ENCODE data around the gene STK24. TPM values are rescaled to one million over a fixed set of nuclear protein-coding genes. Genes with fewer than 3 reads are reported as not detected.

Gene STK24
- total and polyA plus RNA-seq, 2 of the 4 experiments (the other 2 are of a cell fraction) = 29.2 to 43.4 TPM

GRCh38 chr13:98534821-98535220, 42.1 kb downstream of the STK24 start:
- POLR2A ChIA-PET (ENCODE audit: unreplicated experiment) = no interaction called here
- dilution Hi-C loops (cut with HindIII; ENCODE audit: low sequenced_read_pairs, unreplicated experiment) = no loop called here

More at GRCh38 chr13:98534821-98535220, 42.1 kb downstream of the STK24 start:
- no peak overlapping the region for H2AK9ac ChIP-seq (replicated peaks; ENCODE audit: low read depth, low read length, poor library complexity)
- in situ Hi-C loops (cut with MboI; ENCODE audit: low sequenced_read_pairs) (no loop called here), intact Hi-C loops (cut with micrococcal nuclease) (no loop called here)
- no peak overlapping the region for H2BK120ac ChIP-seq (ENCODE audit: low read depth, low read length)
- H2BK20ac ChIP-seq (ENCODE audit: low read depth, low read length) = no peak overlapping the region
- H2BK5ac ChIP-seq (ENCODE audit: low read depth, low read length, poor library complexity, severe bottlenecking) = no peak overlapping the region
- no peak overlapping the region for H3K9ac ChIP-seq (ENCODE audit: low read depth, low read length)
- H3K23ac ChIP-seq (ENCODE audit: low read depth, low read length) = no peak overlapping the region
- TF ChIP-seq MXI1 (IDR thresholded peaks at IDR 0.05; ENCODE audit: borderline replicate concordance, low read depth, low read length) (no peak), ELK1 (IDR thresholded peaks at IDR 0.05; ENCODE audit: borderline replicate concordance, low read depth, low read length) (no peak), BHLHE40 (IDR thresholded peaks at IDR 0.05; ENCODE audit: low read depth, low read length) (no peak), POLR2A (IDR thresholded peaks at IDR 0.05; ENCODE audit: low read depth, low read length) (no peak), MAZ (IDR thresholded peaks at IDR 0.05; ENCODE audit: borderline replicate concordance, low read depth, low read length) (no peak), MAFK (IDR thresholded peaks at IDR 0.05; ENCODE audit: low read depth, low read length) (no peak), RFX5 (IDR thresholded peaks at IDR 0.05; ENCODE audit: low read depth, low read length) (no peak), RAD21 (IDR thresholded peaks at IDR 0.05; ENCODE audit: low read length) (no peak), USF2 (IDR thresholded peaks at IDR 0.05; ENCODE audit: low read depth, low read length) (no peak)
- ATAC-seq (ENCODE audit: low read depth) = no peak
- H3K4me1 ChIP-seq (ENCODE audit: control insufficient read depth, insufficient read depth, low read length) = peaks cover 5% of the 10 kb centered on the region
- H3K14ac ChIP-seq (replicated peaks; ENCODE audit: low read depth, low read length) = no peak overlapping the region
- H3K27ac ChIP-seq (ENCODE audit: insufficient read depth, low read length) = no peak overlapping the region
- H2AK5ac ChIP-seq (ENCODE audit: low read depth, low read length) = no peak overlapping the region
- 80% methylated on average over 1 of the region's 7 CpGs; no CpG with 5 or more reads in 1 of the 2 experiments for WGBS, 2 experiments (ENCODE audit: extremely low coverage in 2 of 2, insufficient read length in 1 of 2)
- H2AFZ ChIP-seq (replicated peaks; ENCODE audit: low read length, poor library complexity) = no peak overlapping the region
- no peak overlapping the region for H4K5ac ChIP-seq (ENCODE audit: low read depth, low read length)
- H3K9me1 ChIP-seq (ENCODE audit: insufficient read depth, low read length) = peaks cover 34% of the 10 kb centered on the region
- peaks cover 28 to 94% of the 10 kb centered on the region in 2 experiments for H3K79me1 ChIP-seq (ENCODE audit: low read depth in 1 of 2, low read length in 2 of 2)
- DNase-seq = no peak
- H4K20me1 ChIP-seq (ENCODE audit: insufficient read depth, low read length) = peaks cover 94% of the 10 kb centered on the region
- H3K27me3 ChIP-seq (ENCODE audit: control insufficient read depth, insufficient read depth, low read length) = no peaks in the 10 kb centered on the region
- H3K4me2 ChIP-seq (ENCODE audit: low read depth, low read length) = no peak overlapping the region
- H3K36me3 ChIP-seq (ENCODE audit: control insufficient read depth, insufficient read depth, low read length) = peaks cover 2% of the 10 kb centered on the region; the same call in 1 of the 2 replicates
- H3K4me3 ChIP-seq (ENCODE audit: insufficient read depth, low read depth, low read length) = no peak overlapping the region
- CTCF ChIA-PET = no interaction called here
- no peak overlapping the region for H3K4ac ChIP-seq (ENCODE audit: low read depth, low read length)
- no peak overlapping the region for H2BK15ac ChIP-seq (ENCODE audit: low read depth, low read length)
- no peak overlapping the region for H4K91ac ChIP-seq (ENCODE audit: insufficient read depth, low read depth, low read length)
- no peak overlapping the region for H3K56ac ChIP-seq (ENCODE audit: extremely low read depth, insufficient read depth, low read length)
- no TSS peak for BruUV-seq (replicated peaks)
- H3K9me3 ChIP-seq (ENCODE audit: control insufficient read depth, insufficient read depth, low read length) = no peaks in the 10 kb centered on the region
- H3K18ac ChIP-seq (ENCODE audit: low read depth, low read length) = no peak overlapping the region
- no peak overlapping the region for H4K8ac ChIP-seq (ENCODE audit: low read depth in 2 of 2, low read length in 2 of 2)
